Measurements from ENCODE around the gene ASCL5. TPM values are rescaled to one million over a fixed set of nuclear protein-coding genes. Genes with fewer than 3 reads are reported as not detected.

The ASCL5 gene
- total RNA-seq, 1 donor: not detected

DNA sequence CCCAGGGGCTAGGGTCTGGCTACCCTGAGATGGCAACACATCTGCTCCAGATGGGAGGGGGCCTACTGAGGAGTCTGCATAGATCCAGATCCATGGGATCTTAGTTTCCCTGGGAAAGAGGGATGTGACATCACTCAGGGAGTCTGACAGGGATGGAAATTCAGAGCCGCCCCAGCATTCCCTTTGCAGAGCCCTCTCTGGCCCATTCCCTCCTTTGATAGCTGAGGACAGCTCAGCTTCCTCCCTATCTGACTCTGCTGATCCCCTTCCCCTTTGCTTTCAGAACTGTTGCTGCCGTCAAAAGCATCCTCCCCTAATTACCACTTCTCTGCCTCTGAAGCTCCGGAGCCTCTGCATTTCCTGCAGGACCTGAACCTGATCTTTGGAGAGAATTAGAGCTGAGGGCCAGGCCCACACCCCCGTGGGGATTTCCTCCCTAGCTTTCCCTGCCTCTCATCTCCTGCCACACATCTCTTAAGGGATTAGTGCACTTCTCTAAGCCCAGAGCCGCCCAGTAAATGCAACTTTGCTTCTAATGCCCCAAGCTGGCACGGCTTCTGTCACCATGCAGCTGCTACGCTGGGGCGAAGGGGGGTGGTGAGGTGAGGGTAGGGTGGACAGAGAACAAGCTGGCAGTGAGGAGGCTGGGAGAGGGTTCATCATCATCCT is 9.5 kb upstream of the ASCL5 start:
- DNase-seq (ENCODE audit: low read depth): no peak
- TF ChIP-seq, protein P1, sequence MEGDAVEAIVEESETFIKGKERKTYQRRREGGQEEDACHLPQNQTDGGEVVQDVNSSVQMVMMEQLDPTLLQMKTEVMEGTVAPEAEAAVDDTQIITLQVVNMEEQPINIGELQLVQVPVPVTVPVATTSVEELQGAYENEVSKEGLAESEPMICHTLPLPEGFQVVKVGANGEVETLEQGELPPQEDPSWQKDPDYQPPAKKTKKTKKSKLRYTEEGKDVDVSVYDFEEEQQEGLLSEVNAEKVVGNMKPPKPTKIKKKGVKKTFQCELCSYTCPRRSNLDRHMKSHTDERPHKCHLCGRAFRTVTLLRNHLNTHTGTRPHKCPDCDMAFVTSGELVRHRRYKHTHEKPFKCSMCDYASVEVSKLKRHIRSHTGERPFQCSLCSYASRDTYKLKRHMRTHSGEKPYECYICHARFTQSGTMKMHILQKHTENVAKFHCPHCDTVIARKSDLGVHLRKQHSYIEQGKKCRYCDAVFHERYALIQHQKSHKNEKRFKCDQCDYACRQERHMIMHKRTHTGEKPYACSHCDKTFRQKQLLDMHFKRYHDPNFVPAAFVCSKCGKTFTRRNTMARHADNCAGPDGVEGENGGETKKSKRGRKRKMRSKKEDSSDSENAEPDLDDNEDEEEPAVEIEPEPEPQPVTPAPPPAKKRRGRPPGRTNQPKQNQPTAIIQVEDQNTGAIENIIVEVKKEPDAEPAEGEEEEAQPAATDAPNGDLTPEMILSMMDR (IDR thresholded peaks at IDR 0.05; ENCODE audit: insufficient read depth, low read depth, low read length): no peak
- no peak overlapping the region for H3K4me3 ChIP-seq (ENCODE audit: low read depth, low read length)

DNA sequence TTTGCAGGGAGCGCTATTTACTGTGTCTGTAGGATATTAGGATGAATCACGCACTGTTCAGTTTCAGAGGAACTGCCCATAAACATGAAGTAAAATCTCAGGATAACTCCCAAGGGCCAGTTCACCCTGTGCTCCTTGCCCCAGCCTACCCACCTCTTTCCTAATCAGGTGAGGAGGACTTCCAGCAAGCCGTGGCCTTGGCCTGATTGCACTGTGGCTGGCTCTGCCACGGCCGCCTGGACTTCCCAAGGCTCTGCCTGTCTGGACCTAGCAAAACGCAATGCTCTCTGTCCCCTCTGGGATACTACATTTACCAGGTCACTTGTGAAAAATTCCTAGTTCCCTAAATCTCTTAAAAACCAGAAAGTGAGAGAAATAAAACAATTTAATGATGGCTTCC is 7.4 kb upstream of the ASCL5 start:
- TF ChIP-seq, protein P1 (IDR thresholded peaks at IDR 0.05; ENCODE audit: insufficient read depth, low read depth, low read length): no peak
- DNase-seq (ENCODE audit: low read depth): no peak
- no peak overlapping the region for H3K4me3 ChIP-seq (ENCODE audit: low read depth, low read length)

DNA sequence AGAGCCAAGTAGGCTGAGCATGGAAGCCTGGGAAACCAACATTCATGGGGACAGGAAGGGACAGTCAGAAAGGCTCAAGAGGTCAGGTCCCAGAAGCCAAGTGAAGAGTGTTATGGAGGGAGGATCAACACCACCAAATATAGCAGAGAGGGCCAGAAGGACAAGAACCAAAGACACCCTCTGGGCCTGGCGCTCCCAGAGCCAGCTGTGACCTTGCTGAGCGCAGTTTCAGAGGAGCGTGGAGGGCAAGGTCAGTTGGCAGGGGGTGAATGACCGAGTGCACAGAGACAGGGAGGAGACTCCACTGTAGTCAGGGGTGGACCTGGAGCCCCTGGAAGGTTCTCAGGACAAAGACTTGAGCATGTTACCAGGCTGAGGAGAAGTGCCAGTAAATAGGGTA is 4.4 kb upstream of the ASCL5 start:
- TF ChIP-seq, protein P1 (IDR thresholded peaks at IDR 0.05; ENCODE audit: insufficient read depth, low read depth, low read length): no peak
- DNase-seq (ENCODE audit: low read depth): no peak

DNA sequence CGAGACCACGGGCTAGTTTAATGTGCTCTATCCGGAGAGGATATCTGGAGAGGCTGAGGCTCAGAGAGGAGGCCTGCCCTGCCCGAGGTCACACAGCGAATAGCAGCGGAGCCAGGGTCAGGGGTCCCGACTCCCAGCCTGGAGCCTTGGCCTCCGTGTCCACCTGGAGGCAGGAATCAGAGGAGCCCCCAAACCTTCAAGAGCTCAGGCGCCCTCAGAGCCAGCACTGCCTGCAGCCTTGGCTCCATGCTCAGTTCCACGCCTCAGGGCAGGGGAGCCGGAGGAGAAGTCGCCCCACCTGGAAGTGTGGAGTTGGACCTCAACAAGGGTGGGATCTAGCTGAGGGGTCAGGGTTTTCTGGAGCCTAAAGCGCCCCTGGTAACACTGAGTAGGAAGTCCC is 2.0 kb upstream of the ASCL5 start:
- TF ChIP-seq, protein P1 (IDR thresholded peaks at IDR 0.05; ENCODE audit: insufficient read depth, low read depth, low read length): no peak
- no peak for DNase-seq (ENCODE audit: low read depth)
- H3K4me3 ChIP-seq (ENCODE audit: low read depth, low read length): no peak overlapping the region

More for the DNA sequence above, 4.4 kb upstream of the ASCL5 start:
- H3K4me3 ChIP-seq (ENCODE audit: low read depth, low read length): no peak overlapping the region

DNA sequence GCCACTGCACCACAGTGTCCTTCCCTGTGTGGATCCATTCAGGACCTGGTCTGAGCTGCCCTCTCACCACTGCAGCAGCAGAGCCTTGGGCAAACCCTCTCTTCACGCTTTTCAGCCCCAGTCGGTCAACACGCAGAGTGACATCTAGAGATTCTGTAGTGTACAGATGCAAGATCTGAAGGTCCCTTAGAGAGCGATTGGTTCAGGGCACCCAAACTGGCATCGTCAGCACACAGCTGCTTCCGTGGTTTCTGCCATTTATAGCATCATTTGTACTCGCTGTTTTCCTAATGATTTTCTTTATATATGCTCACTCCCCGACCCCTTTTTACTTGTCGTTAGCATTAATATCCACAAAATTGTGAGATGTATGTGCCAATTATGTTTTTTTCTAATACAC is 1.5 kb upstream of the ASCL5 start:
- no peak for DNase-seq (ENCODE audit: low read depth)
- TF ChIP-seq, protein P1 (IDR thresholded peaks at IDR 0.05; ENCODE audit: insufficient read depth, low read depth, low read length): no peak
- no peak overlapping the region for H3K4me3 ChIP-seq (ENCODE audit: low read depth, low read length)

DNA sequence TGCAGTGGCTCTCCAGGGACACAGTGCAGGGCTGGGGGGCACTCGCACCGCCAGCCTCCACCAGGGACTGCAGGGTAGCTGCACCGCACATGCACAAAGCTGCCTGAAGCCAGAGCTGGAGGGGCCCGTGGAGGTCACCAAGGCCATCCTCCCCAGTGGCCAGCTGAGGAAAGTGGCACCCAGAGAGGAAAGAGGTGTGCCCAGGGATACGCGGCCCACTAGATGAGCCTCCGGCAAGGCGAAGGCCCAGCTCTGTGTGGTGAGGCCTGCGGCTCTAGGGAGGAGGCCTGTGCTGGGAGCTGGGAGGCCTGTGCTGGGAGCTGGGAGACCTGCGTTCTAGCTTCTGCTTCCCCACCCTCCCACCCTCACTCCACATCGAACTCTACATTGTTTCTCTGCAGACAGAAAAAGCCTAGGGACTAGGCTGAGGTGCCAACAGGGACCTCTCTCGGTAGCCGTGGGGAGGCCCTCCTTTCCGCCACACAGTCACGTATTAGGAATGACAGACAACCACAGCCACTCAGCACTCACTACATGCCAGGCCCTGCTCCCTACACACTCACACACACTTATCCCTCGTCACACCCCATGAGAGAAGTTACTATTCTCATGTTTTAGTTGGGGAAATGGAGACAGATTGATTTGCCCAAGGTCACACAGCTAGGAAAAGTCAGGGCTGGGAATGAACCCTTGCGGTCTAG is 921 bp upstream of the ASCL5 start:
- TF ChIP-seq, protein P1 (IDR thresholded peaks at IDR 0.05; ENCODE audit: insufficient read depth, low read depth, low read length): no peak
- DNase-seq (ENCODE audit: low read depth): no peak
- H3K4me3 ChIP-seq (ENCODE audit: low read depth, low read length): no peak overlapping the region
